ENCODE results near the gene RFPL3.
"Not testable (repeated sequence)": the region's sequence is repeated elsewhere in the genome, so short reads cannot be mapped to it uniquely, and the experiment has no call there.

Gene RFPL3

GRCh38 chr22:32331236-32331917, 26.3 kb upstream of the RFPL3 start:
- peak; percentile 20 for DNase-seq

GRCh38 chr22:32331918-32332725, 25.5 kb upstream of the RFPL3 start:
- peak; percentile 30 for DNase-seq

DNA sequence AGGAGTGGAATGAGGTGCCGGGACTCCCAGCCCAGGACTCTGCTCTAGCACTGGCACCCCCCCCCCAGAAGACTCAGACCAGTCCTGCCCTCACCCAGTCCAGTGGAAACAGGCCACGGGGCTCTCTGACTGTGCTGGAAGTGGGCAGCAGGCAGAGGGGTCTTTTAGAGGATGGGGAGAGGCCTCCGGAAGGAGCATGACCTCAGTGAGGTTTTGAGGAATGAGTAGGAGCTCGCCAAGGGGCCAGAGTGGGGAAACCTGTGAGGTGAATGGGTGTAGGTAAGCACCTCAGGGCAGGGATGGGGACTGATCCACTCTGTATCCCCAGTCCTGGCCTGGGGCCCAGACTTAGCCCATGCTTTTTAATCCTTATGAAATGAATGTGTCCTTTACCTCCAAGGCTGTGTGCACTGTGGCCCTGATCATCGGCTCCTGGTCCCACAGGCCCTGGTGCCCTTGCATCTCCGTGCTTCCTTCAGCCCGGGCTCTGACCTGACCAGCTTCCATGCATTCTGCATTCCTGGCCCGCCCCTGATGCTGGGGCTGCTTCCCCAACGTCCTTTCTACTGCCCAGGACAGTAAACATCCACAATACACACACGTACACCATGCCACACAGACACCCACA, 24.4 kb upstream of the RFPL3 start:
- no peak for DNase-seq

DNA sequence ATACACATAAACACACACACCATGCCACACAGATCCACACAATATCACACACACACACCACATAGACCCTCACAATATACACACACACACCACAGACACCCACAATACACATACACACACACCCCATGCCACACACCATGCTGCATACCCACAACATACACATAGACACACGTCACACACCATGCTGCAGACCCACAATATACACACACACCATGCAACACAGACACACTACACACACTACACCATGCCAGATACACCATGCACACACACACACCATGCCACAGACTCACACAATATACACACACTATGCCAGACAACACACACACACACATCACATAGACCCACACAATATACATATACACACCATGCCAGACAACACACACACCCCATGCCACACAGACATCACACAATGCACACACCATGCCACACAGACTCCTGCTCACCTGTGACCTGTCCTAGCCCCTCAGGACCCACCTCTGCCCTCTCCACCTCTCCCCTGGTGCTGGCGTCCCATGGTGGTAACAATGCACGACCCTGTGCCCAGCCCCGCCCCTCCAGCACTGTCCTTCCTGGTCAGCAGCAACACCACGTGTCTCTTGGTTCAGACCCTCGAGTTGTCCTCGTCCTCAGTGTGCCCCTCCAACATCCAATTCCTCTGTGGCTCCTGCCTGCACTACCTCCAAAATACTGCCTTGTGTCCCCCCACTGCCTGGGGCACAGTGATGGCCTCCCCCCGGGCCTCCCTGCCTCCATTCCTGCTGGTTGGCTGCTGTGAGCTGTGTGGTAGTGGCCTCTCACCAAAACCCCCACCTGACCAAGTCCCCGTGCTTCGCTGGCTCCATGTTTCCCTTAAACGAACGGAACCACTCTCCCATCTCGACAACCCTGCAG, 23.7 kb upstream of the RFPL3 start:
- no peak for DNase-seq

DNA sequence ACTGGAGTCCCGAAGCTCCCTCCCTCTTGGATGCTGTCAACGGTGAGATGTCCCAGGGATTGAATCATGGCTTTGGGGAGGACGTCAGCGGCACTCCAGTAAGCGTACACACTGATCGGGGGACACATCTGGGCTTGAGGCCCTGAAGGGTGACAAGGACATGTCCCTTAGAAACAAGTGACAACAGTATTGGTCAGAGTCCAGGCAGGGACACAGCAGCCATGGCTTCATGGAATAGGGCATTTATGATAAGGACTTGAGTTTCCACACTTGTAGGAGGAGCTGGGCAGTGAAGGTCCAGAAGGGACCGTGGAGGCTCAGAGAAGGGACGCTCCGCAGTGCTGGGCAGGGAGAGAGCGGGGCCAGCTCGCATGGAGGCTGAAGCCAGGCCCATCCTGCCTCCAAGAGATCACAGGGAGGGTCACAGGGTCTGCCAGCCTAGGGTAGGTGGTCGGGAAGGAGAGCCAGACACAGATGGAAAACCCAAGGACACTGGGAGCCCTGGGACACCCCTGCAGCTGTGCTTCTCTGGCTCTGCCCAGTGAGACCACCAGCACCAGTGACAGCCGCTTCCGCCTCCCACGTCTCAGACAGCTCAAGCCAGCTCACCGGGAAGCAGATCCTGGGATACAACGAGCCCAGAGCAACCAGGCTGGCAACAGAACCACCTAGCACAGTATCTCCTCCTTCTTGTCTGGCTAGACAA, 22.9 kb upstream of the RFPL3 start:
- DNase-seq: no peak

- no peak for DNase-seq
Observed at GRCh38 chr22:32335471-32335870, 22.2 kb upstream of the RFPL3 start.

- no peak for DNase-seq
Observed at GRCh38 chr22:32336121-32336603, 21.5 kb upstream of the RFPL3 start.

- no peak for DNase-seq
Observed at GRCh38 chr22:32336771-32337424, 20.8 kb upstream of the RFPL3 start.

DNA sequence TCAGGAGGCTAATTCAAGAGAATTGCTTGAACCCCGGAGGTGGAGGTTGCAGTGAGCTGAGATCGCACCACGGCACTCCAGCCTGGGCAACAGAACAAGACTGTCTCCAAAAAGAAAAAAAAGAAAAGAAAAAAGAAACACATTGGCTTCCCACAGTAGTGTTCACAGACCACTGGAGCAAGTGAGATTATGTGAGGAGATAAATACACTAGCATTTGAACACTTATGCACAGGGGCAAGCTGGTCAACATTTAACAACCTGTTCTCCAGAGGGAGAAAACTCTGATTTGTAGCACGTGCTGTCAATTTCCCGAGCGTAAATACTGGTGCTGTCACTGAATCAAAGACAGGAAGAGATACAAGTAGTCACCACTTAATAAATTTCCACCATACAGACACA, 20.2 kb upstream of the RFPL3 start:
- not testable (repeated sequence) for DNase-seq

DNA sequence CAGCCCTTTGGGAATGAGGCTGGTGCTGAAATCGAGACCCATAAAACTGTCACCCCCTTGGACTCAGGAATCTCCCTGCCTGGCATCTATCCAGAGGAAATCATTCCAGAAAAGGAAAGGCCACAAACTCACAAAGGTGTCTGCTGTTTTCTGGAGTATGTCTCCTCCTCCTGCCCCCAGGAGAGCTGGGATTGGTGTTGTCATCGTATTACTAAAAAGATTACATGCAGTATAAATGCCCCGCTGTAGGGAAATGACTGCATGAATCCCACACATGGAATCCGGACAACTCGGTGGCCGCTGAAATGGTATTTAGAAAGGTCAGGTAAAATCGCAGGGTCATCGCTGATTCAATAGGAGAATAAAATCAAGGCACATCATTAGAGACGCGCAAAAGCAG, 18.9 kb upstream of the RFPL3 start:
- no peak for DNase-seq

DNA sequence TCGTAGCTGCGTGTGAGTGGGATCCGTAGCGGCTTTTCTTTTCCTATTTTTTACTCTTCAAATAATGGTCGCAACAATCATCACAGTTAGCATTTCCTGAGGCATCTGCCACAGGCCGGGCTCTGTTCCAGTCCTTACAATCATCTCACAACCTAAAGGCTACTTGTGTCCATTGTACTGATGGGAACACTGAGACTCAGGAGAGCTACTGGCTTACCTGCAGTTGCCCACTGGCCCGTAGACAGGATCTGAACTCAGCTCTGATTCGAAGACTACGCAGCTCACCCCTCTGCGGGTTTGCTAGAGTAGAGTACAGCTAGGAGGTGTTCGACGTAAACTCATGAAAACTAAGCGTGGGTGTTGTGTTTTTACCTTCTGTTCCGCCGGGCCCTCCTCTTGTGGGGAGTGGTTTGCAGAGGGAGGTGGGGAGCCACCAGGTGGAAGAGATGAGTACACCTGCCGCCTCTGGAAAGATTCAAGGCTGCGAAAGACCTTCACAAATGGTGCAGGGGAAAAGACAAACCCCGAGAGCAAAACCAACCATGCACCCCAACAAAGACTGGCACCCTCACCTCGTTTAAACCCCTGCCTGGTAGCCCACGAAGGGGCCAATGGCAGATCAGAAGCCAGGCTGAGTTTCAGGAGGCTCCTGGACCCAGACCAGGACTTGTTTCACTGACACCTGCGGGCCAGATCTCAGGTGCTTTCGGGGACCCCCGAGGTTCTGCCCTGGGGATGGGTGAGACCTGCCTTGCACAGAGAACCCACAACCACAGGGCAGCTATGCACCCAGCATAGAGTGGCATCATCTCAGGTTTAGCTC, 18.3 kb upstream of the RFPL3 start:
- no peak for DNase-seq

DNA sequence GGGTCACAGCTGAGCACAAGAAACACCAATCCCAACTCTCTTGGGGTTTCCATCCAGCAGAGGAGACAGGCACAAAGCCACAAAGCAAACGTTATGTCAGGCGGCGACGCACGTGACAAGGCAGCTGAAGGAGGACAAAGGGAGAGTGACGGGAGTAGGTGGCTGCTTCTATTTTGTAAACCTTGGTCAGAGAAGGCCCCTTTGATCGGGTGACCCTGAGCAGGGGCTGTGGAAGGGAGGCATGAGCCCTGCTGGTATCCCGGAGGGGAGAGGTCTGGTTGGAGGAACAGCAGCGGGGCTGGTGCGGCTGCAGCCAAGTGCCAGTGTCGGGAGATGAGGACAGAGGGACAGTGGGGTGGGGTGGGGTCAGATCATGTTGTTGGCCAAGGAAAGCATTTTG, 17.3 kb upstream of the RFPL3 start:
- DNase-seq: no peak

DNA sequence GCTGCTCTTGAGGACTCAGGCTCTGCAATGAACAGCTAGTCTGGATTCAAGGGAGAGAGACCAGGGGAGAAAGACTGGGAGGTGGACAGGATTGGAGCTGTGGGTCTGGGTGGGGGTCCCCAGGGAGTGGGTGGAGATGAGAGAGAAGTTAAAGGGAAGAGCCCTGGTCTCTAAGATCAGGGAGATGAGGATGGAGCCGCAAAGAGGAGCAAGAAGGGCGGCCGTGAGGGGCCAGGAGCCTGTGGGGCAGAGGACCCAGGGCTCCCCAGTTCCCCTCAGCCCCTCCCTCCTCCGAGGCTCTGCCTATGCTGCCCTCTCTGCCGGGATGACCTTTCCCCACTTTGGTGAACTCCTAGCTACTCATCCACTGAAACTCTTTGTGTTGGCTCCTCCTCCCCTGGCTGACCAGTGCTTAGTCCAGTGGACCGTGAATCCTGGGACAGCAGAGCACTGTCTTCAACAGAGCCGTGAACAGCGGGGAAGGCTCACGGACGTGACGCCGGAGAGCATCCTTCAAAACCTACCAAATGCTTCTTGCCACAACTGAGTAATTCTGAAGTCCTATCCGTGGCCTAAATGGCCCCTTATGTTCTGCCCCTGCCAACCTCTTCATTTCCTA, 16.4 kb upstream of the RFPL3 start:
- no peak for DNase-seq

DNA sequence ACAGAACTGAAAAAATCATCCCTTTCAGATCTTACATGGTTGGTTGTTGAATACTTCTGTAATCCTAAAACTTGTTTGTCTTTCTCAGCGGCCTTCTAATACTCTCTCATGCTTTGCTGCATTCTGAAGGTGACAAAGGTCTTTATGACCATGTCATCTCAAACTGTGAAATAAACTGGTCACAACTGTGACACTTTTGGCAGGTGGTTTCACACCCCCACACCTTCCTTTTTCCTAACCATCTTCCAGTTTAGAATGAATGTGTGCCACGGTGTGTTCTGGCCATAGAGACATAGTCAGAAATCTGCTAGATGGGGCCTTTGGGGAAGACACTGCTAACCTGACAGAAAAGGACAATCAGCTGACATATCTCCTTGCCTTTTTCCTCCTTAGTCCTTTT, 14.7 kb upstream of the RFPL3 start:
- no peak for DNase-seq

GRCh38 chr22:32343941-32344340, 13.7 kb upstream of the RFPL3 start:
- DNase-seq: no peak

DNA sequence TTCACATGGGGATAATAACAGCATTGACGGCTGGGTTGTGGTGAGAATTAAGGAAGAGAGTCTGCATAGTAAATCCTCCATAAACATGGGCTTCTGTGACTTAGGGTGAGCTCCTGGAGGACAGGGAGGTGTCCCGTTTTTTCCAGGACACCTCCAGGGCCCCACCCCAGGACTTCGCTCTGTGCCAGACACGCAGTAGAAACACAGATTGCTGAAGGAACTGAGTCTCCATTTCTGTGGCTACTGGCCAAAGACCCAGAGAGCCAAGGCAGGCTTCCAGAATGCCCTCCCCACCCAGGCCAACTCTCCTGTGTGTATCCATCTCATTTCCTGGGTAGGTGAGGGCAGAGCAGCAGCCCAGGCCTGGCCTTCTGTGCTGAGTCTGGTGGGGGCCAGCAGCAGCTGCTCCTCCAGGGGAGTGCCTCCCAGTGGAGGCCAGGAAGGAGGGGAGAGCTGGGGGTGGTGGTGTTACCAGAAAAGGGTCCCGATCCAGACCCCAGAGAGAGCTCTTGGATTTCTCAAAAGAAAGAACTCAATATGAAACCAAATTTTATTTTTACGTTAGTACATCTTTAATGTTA, 9.5 kb upstream of the RFPL3 start:
- no peak for DNase-seq

DNA sequence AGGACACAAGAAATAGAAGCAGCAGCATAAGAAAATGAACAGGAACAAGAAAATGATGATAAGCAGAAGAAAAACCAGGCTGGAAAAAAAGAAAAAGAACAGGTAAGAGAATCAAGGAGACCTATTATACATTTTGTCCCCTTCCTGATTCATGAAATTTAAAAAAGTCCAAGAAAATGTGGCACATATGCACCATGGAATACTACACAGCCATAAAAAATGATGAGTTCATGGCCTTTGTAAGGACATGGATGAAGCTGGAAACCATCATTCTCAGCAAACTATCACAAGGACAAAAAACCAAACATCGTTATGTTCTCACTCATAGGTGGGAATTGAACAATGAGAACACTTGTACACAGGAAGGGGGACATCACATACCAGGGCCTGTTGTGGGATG, 5.8 kb upstream of the RFPL3 start:
- not testable (repeated sequence) for DNase-seq

DNA sequence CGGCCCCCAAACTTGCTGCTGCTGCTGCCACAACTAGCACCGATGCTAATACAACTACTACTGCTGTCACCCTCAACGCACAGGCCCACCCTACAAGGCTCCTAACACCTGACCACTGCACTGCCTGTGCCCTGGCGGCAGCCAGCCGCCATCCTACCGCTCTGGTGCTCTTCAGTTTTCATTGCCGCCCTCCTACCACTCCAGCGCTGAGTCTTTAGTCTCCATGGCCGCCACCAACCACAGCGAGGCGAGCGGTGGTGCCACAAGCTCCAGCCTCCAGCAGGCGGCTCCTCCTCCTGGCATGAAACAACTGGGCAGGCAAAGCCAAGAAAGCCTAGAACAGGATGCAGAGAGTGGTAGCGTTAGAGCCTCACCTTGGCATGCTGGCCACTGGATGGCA, 5.0 kb upstream of the RFPL3 start:
- DNase-seq: no peak

GRCh38 chr22:32353292-32353691, 4.4 kb upstream of the RFPL3 start:
- DNase-seq: no peak

GRCh38 chr22:32353840-32354239, 3.8 kb upstream of the RFPL3 start:
- DNase-seq: no peak
